Mammary epithelial cell (primary cell): ENCODE data around the gene APOL1.

ENCODE experiments used
- CTCF ChIP-seq, 2 donors: IDR thresholded peaks in 1 of 2; conservative IDR thresholded peaks in 1 of 2; 2 replicates each; pipeline ENCODE4 v1.5.1; 2011 to 2012; ENCODE audit warnings: inconsistent platforms in 2 of 2, low read length in 2 of 2, mild to moderate bottlenecking in 2 of 2, control low read depth in 1 of 2, low read depth in 1 of 2; ENCODE audit not compliant: insufficient read depth in 1 of 2; ENCODE audit errors: extremely low read depth in 1 of 2
- EZH2 ChIP-seq: IDR thresholded peaks from 2 replicates; pipeline ENCODE4 v1.6.1; 2012; ENCODE audit warnings: low read length, inconsistent platforms, borderline replicate concordance

DNA sequence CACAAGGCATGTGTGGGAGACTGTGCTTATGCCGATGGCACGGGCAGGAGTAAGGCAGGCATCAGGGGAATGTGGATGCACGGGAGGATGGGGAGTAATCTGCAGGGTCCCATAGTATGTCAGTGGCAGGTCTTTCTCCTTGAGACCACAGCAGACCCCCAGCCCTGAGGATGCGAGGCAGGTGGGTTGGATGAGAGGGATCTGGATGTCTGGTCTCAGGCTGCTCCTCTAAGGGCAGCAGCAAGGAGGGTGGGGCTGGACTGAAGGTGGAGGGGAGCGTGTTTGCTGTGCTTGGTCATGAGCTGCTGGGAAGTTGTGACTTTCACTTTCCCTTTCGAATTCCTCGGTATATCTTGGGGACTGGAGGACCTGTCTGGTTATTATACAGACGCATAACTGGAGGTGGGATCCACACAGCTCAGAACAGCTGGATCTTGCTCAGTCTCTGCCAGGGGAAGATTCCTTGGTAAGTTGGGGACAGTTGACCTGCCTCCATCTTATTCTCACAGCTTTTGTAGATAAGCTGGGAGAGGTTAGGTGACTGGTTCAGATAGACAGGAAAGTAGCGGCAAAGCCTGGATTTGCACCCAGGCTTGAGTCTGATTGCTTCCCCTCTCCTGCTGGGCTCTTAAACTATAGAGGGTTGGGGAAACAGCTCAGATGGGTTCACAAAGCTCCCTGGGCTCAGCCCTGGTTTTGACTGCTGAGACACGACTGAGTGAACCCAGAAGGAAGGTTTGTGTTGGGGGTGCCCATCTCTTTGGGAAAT is at the start of gene APOL1:
- no peak for TF ChIP-seq CTCF (conservative IDR thresholded peaks at IDR 0.05 in 1 of 2, IDR thresholded peaks at IDR 0.05 in 1 of 2; ENCODE audit: extremely low read depth in 1 of 2, insufficient read depth in 1 of 2, low read depth in 1 of 2, low read length in 2 of 2)
- TF ChIP-seq EZH2, result no peak
